HG03280 (cell line): ENCODE measurements around the gene TLR8.
"Not testable (repeated sequence)": the region's sequence is repeated elsewhere in the genome, so short reads cannot be mapped to it uniquely, and the experiment has no call there.

Experiments
- ATAC-seq: cut with Tn5 transposase; IDR thresholded peaks from one replicate; pipeline ENCODE4 v1.9.1; 2021; ENCODE audit warnings: mild to moderate bottlenecking, moderate library complexity; ENCODE audit not compliant: unreplicated experiment

TLR8 gene

DNA sequence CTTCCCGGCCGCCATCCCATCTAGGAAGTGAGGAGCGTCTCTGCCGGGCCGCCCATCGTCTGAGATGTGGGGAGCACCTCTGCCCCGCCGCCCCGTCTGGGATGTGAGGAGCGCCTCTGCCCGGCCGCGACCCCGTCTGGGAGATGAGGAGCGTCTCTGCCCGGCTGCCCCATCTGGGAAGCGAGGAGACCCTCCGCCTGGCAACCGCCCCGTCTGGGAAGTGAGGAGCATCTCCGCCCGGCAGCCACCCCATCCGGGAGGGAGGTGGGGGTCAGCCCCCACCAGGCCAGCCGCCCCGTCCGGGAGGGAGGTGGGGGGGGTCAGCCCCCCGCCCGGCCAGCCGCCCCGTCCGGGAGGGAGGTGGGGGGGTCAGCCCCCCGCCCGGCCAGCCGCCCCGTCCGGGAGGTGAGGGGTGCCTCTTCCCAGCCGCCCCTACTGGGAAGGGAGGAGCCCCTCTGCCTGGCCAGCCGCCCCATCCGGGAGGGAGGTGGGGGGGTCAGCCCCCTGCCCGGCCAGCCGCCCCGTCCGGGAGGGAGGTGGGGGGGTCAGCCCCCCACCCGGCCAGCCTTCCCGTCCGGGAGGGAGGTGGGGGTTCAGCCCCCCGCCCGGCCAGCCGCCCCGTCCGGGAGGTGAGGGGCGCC, 56.9 kb downstream of the TLR8 start:
- ATAC-seq, result not testable (repeated sequence)

GRCh38 chrX:12965131-12965940, 58.9 kb downstream of the TLR8 start:
- ATAC-seq, result no peak

GRCh38 chrX:12966151-12966550, 59.7 kb downstream of the TLR8 start:
- no peak for ATAC-seq

DNA sequence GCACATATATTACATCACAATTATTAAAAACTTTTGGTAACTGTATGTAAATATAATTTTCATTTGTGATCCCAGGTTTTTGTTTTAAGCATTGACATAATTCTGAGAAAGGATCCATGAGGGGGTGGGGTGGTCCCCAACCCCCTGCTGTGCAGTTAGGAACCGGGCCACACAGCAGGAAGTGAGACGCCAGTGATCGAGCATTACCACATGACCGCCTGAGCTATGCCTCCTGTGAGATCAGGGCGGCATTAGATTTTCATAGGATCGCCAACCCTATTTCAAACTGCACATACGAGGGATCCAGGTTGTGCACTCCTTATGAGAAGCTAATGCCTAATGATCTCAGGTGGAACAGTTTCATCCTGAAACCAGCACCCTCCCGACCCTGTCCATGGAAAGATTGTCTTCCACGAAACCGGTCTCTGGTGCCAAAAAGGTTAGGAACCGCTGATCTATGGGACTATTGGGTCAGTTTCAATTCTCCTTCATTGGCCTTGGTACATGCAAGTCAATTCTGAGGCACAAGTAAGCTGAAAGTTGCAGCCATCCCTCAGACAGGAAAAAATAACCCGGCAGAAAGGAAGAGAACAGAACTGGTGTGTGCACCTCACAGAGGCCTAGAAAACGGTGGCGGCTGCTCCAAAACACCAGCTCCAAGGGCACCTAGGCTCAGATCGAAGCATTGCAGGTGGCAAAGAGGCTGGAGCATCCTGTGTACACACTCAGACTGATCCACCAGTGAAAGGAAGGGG, 61.5 kb downstream of the TLR8 start:
- ATAC-seq, result no peak

GRCh38 chrX:12970691-12971202, 64.3 kb downstream of the TLR8 start:
- no peak for ATAC-seq

DNA sequence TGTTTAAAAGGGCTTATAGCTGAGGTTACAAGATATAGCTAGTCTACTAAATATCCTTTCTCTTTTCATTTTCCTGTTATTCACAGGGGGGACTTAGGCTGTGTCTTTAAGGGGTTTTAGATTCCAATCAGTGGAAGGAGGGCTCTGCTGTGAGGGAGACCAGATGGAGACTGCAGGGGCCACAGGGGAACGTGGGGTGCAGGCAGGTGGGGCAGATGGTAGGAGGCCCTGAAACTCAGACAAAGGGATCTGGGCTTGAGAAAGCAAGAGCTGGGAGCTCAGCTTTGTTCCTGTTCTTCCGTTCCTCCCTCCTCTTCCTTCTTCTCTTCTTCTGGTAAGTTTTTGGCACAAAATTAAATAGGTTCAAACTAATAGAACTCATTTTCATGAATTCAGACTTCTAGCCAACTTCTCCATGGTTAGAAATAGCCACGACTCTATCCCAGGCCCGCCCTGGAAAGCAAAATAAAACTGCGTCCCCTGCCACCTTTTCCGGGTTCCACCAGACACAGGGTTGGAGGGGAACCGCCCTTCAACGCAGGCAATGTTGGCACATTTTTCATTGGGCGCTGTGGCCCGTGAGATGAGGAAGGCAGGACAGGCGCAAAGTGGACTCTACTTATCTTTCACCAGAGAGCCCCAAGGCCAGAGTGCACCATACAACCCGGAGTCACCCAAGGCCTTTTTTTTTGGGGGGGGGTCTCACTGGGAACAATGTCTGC, 65.0 kb downstream of the TLR8 start:
- no peak for ATAC-seq

DNA sequence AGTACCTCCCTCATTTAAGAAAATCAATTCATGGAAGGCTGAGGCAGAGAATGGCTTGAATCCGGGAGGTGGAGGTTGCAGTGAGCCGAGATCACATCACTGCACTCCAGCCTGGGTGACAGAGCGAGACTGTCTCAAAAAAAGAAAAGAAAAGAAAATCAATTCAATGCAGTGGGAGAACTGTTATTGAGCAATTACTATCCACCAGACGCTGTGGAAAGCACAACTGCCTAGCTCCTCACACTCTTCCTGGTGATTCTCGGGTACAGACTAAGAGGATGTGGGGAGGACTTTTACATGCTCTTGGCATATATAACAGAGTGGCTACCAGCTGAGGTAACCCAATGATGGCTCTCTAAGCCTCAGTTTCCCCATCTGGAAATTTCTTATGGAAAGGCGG, 65.8 kb downstream of the TLR8 start:
- ATAC-seq, result no peak
